ENCODE results near the gene CASP3. TPM values are rescaled to one million over a fixed set of nuclear protein-coding genes. Genes with fewer than 3 reads are reported as not detected.

The CASP3 gene
- total RNA-seq, 2 experiments from 2014 or later = 25.8 to 44.7 TPM

DNA sequence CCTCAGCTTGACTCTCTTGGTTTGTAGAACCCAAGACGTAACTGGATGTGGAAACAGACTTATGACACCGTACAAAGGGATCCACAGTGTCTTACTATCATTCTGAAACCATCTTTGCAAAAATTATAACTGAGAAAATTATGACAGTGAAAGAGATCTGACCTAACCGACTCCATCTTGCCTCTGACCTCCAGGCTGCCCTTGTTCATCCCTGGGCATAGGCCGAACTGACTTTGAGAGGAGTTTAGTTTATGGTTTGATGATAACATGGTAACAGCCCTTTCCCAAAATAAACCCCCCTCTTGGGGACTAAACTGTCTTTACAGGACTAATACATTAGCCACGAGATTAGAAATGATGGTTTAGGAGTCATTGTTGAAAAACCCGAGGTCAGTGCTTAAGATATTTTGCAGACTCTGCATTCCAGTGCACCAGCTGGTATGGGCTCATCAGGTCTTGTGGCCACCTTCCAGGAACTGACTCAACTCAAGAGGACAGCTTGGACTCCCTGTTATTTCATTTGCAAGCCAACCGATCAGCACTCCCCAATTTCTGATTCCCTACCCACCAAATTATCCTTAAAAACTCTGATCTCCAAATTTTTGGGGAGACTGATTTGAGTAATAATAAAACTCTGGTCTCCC, 49.6 kb downstream of the CASP3 start:
- Histone ChIP-seq H3K4me3 (ENCODE audit: low read depth, low read length, poor library complexity, severe bottlenecking) (no peak overlapping the region), H3K79me2 (ENCODE audit: insufficient read depth, low read depth, low read length) (no peaks in the 10 kb centered on the region), H4K20me1 (ENCODE audit: insufficient read depth, low read length) (no peaks in the 10 kb centered on the region), H3K36me3 (ENCODE audit: insufficient read depth, low read length) (no peaks in the 10 kb centered on the region), H3K27ac (ENCODE audit: low read depth, low read length, poor library complexity, severe bottlenecking) (no peak overlapping the region), H3K9me2 (ENCODE audit: insufficient read depth, low read length) (no peaks in the 10 kb centered on the region), H3K4me2 (ENCODE audit: low read length) (no peak overlapping the region), H3K4me1 (ENCODE audit: insufficient read depth, low read length, poor library complexity, severe bottlenecking) (no peaks in the 10 kb centered on the region), H2AFZ (ENCODE audit: low read length) (no peak overlapping the region), H3K9me3 (ENCODE audit: low read length) (no peaks in the 10 kb centered on the region)
- TF ChIP-seq CTCF (conservative IDR thresholded peaks at IDR 0.05; ENCODE audit: low read length) (no peak), EZH2phosphoT487 (IDR thresholded peaks at IDR 0.05; ENCODE audit: borderline replicate concordance, low read depth, low read length) (no peak)
- POLR2A ChIA-PET = interaction anchor here (1.1 kb wide), 1 partner anchor 11 kb away, joined by 3 read pairs; no protein-coding TSS in a partner anchor
- DNase-seq (ENCODE audit: low spot score) = no peak
- CTCF ChIA-PET (ENCODE audit: unreplicated experiment) = no interaction called here
- intact Hi-C loops (cut with micrococcal nuclease; ENCODE audit: unreplicated experiment) = no loop called here
- no TSS peak for BruUV-seq (replicated peaks)

DNA sequence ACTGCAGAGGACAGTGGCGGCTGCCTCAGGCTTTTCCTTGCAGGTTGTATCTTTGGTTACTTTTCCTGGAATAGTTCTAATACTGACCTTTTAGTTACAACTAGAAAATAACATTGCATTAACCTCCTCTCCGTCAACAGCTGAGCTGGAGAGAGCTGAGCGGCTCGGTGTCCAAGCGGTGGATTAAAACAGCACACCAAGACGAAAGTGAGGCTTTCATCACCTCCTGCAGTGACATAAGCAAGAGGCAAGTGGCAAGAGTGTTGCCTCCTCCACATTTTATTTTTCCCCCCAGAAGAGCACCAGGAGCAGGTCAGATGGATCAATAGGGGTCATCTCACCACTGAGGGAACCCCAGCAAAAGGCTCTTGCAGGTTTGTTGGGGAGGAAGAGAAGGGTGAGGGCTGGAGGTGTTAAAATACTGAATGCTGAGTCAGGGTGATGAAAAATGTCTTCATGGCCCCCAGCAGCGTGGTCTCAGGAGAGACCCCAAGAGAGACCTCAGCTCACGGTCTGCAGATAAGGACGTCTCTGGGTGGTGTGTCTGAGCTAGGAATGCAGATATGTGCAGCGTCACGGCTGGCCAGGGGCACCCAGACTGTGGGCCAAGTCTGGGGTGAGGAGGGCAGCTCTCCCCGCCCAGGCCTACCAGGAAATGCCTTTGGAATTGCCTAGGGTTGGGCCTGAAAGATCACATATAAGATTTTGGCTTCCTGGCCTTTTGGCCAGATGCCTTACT, 50.3 kb downstream of the CASP3 start:
- H3K4me1 ChIP-seq (ENCODE audit: insufficient read depth, low read length, poor library complexity, severe bottlenecking) = no peaks in the 10 kb centered on the region
- H3K36me3 ChIP-seq (ENCODE audit: insufficient read depth, low read length) = no peaks in the 10 kb centered on the region
- BruUV-seq (replicated peaks) = no TSS peak
- H3K9me2 ChIP-seq (ENCODE audit: insufficient read depth, low read length) = no peaks in the 10 kb centered on the region
- H3K4me3 ChIP-seq (ENCODE audit: low read depth, low read length, poor library complexity, severe bottlenecking) = no peak overlapping the region
- ChIA-PET CTCF (ENCODE audit: unreplicated experiment) (no interaction called here), POLR2A (interaction anchor here (0.5 to 1.1 kb wide), 2 partner anchors 12 to 476 kb away, joined by 3 read pairs; no protein-coding TSS in a partner anchor)
- H2AFZ ChIP-seq (ENCODE audit: low read length) = no peak overlapping the region
- TF ChIP-seq CTCF (conservative IDR thresholded peaks at IDR 0.05; ENCODE audit: low read length) (no peak), EZH2phosphoT487 (IDR thresholded peaks at IDR 0.05; ENCODE audit: borderline replicate concordance, low read depth, low read length) (no peak)
- H3K27ac ChIP-seq (ENCODE audit: low read depth, low read length, poor library complexity, severe bottlenecking) = no peak overlapping the region
- intact Hi-C loops (cut with micrococcal nuclease; ENCODE audit: unreplicated experiment) = no loop called here
- DNase-seq (ENCODE audit: low spot score) = no peak
- no peaks in the 10 kb centered on the region for H4K20me1 ChIP-seq (ENCODE audit: insufficient read depth, low read length)
- H3K79me2 ChIP-seq (ENCODE audit: insufficient read depth, low read depth, low read length) = no peaks in the 10 kb centered on the region
- H3K9me3 ChIP-seq (ENCODE audit: low read length) = no peaks in the 10 kb centered on the region
- H3K4me2 ChIP-seq (ENCODE audit: low read length) = no peak overlapping the region
